H54 (cell line): ENCODE data around the gene LINC00632.

Experiments used
- DNase-seq: peaks from one replicate; pipeline ENCODE4 v3.0.0; 2011; ENCODE audit warnings: low spot score, mixed read lengths; ENCODE audit not compliant: insufficient read length
- FAIRE-seq: peaks from 3 replicates; lab custom pipeline; 2011; peaks lifted over from hg19 to GRCh38; lab: Jason Lieb, UNC
- POLR2A ChIP-seq: IDR thresholded peaks from 2 replicates; pipeline ENCODE4 v1.6.1; 2011; ENCODE audit warnings: low read depth, mild to moderate bottlenecking, low read length

LINC00632 gene

DNA sequence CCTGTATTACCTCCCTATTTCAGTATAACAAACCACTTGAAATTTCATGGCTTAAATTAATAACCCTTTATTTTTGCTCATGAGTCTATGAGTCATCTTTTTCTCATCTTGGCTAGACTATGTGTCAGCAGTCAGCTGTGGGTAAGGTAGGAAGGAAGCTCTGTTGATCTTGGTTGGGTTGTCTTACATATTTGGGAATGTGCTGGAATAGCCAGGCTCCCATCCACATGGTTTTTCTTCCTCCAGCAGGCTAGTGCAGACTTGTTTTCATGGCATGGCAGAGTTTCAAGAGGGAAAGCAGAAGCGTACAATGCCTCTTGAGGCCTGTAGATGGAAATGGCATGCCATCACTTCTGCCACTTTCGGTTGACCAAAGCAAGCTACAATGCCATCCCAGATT lies 89.7 kb downstream of the LINC00632 start:
- TF ChIP-seq POLR2A, result no peak
- FAIRE-seq (no peak), DNase-seq (no peak)

DNA sequence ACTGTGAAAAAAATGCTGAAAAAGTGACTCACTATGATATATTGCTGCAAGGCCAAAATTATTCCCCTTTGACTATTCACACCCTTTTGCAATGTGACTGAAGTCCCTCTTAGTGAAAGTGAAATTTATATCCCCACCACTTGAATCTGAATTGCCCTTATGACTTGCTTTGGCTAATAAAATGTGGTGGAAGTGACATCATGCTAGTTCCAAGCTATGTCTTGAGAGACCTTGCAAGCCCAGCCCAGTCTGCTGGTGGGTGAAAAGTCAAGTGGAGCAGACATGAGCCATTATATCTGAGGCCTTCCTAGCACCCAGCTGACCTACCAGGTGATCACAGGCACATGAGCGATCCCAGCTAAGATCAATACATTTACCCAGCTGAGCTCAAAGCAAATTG lies 94.7 kb downstream of the LINC00632 start:
- no peak for TF ChIP-seq POLR2A
- FAIRE-seq, result no peak

DNA sequence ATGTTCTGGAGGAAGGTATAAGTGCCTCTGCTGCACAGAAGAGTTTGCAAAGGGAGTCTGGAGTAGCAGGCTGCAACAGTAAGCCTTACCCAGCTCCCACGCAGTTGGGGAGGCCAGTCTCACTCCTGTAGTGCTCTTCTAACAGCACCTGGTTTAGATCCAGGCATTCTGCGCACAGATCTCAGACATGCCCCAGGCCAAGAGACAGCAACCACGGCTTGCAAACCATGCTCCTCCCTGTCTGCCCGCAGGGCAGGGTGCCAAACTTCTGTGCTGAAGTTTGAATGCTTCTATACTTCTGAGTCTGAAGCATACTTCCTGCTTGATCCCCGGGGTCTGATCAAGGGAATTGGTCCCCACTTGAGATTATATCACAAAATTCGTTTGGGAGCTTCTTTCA lies 106.3 kb downstream of the LINC00632 start:
- DNase-seq, result no peak
- FAIRE-seq, result no peak
- TF ChIP-seq POLR2A, result no peak

More for the DNA sequence above, 94.7 kb downstream of the LINC00632 start:
- no peak for DNase-seq

DNA sequence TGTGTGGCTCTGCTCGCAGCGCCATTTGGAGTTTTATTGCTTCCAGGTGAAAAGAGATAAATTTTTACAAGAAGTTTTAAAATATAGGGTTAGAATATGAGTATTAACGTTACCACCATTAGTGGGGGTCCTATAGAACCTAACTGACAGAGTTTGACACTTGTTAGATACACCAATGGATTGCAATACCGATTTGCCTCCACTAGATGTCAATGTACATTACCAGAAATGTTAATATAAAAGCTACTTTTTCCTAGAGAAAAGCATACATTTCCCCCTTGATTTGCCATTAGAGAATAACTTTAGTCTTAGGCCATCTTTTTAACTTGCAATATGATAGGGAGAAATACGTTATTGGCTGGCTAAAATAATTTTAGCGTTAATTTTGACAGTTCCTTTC lies 108.4 kb downstream of the LINC00632 start:
- FAIRE-seq (no peak), DNase-seq (no peak)
- TF ChIP-seq POLR2A, result no peak

DNA sequence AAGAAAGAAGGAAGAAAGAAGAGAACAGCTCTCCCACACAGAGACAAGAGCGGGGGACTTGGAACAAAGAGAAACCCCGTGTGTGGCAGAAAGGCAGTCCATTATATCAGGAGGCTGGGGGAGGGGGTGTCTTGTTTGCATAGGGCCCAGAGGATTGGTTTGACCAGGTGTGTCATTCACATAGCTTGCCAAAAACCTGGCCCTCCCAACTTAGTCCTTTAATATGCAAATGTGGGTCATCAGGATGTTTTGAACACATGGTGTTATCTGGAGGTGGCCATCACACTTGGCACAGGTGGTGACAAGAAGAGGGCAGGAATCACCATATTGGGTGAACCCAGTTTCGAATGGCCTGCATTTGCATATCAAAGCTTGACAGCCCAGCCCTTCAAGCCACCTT lies 111.7 kb downstream of the LINC00632 start:
- FAIRE-seq, result no peak
- TF ChIP-seq POLR2A, result no peak
- no peak for DNase-seq

DNA sequence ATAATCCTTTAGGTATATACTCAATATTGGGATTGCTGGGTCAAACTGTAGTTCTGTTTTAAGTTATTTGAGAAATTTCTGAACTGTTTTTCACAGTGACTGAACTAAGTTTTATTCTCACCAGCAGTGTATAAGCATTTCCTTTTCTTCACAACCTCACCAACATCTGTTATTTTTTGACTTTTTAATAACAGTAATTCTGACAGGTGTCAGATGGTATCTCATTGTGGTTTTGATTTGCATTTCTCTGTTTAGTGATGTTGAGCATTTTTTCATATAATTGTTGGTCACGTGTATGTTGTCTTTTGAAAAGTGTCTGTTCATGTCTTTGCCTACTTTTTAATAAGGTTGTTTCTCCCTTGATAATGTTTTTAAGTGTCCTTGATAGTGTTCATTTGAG lies 112.6 kb downstream of the LINC00632 start:
- FAIRE-seq (no peak), DNase-seq (no peak)
- no peak for TF ChIP-seq POLR2A

DNA sequence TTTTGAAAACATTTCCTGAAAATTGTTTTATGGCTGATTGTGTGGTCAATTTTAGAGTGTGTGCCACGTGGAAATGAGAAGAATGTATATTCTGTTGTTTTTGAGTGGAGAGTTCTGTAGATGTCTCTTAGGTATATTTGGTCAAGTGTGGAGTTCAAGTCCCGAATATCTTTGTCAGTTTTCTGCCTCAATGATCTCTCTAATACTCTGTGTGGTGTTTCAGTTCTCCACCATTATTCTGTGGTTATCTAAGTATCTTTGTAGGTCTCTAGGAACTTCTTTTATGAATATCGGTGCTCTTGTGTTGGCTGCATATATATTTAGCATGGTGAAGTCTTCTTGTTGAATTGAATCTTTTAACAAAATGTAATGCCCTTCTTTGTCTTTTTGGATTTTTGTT lies 113.3 kb downstream of the LINC00632 start:
- FAIRE-seq, result no peak
- no peak for DNase-seq
- no peak for TF ChIP-seq POLR2A

DNA sequence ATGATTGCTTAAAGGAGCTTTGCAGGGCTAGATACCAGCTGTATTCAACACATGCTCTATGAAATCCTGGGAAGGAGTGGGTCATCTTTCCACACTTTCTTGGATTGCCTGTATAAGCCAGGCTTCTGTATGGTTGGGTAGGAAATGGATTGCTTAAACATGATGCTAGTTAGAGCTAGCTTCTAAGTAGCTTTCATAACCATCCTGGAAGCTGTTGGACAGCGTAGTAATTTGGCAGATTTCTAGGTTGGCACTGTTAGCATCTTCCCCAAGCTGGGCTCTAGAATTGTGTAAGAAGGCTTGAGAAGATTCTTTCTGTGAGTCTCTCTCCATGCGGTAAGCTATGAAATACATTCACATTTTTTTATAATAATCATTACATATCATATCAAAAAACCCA lies 127.3 kb downstream of the LINC00632 start:
- no peak for FAIRE-seq

More for the DNA sequence above, 127.3 kb downstream of the LINC00632 start:
- DNase-seq, result no peak
- TF ChIP-seq POLR2A, result no peak
